RWPE1 (cell line): Measurements from ENCODE around the gene GSK3B.

Experiments
- CTCF ChIA-PET: fragments of 350-600 bp; sonication (Branson Sonifier 250); formaldehyde crosslinking; extraction: SDS; loops from one replicate; lab custom pipeline; 2021; lab: Yijun Ruan, JAX
- POLR2A ChIA-PET: fragments of 400-600 bp; formaldehyde crosslinking; extraction: SDS; loops from one replicate; lab custom pipeline; 2020; ENCODE audit warnings: antibody characterized with exemption; ENCODE audit not compliant: low non-redundant PET; lab: Yijun Ruan, JAX
- DNase-seq: peaks from one replicate; pipeline ENCODE4 v3.0.0; 2012; ENCODE audit warnings: low spot score
- H3K27ac ChIP-seq: fragments of 450-650 bp; 2 replicates; pipeline ENCODE4 v1.5.1; 2017
- CTCF ChIP-seq: fragments of 450-650 bp; conservative IDR thresholded peaks from 2 replicates; pipeline ENCODE4 v1.5.1; 2017; ENCODE audit warnings: low read depth, mild to moderate bottlenecking

Gene GSK3B

GRCh38 chr3:119810018-119810435 lies 284.2 kb downstream of the GSK3B start:
- no peak overlapping the region for H3K27ac ChIP-seq
- CTCF ChIA-PET = no interaction called here
- DNase-seq = no peak
- POLR2A ChIA-PET = no interaction called here
- 0 out of 2 replicates have a peak, but pooled peaks have one; percentile 14 for TF ChIP-seq CTCF

GRCh38 chr3:119809249-119810017 lies 284.8 kb downstream of the GSK3B start:
- ChIA-PET POLR2A (no interaction called here), CTCF (no interaction called here)
- no peak for TF ChIP-seq CTCF
- no peak for DNase-seq
- H3K27ac ChIP-seq = no peak overlapping the region

- H3K27ac ChIP-seq = no peak overlapping the region
- DNase-seq = no peak
- CTCF ChIA-PET = no interaction called here
- TF ChIP-seq CTCF = no peak
- POLR2A ChIA-PET = no interaction called here
These were observed 285.4 kb downstream of the GSK3B start for GRCh38 chr3:119808843-119809242.

GRCh38 chr3:119808244-119808643 lies 286.0 kb downstream of the GSK3B start:
- H3K27ac ChIP-seq = no peak overlapping the region
- POLR2A ChIA-PET = no interaction called here
- DNase-seq = no peak
- CTCF ChIA-PET = no interaction called here
- no peak for TF ChIP-seq CTCF

- POLR2A ChIA-PET = no interaction called here
- H3K27ac ChIP-seq = no peak overlapping the region
- no peak for TF ChIP-seq CTCF
- CTCF ChIA-PET = no interaction called here
- no peak for DNase-seq
These were observed 293.4 kb downstream of the GSK3B start for GRCh38 chr3:119800844-119801243.

GRCh38 chr3:119796785-119797184 lies 297.5 kb downstream of the GSK3B start:
- no peak for DNase-seq
- H3K27ac ChIP-seq = no peak overlapping the region
- no peak for TF ChIP-seq CTCF
- ChIA-PET CTCF (no interaction called here), POLR2A (no interaction called here)
